ENCODE results near the gene STIM1.

STIM1 gene

DNA sequence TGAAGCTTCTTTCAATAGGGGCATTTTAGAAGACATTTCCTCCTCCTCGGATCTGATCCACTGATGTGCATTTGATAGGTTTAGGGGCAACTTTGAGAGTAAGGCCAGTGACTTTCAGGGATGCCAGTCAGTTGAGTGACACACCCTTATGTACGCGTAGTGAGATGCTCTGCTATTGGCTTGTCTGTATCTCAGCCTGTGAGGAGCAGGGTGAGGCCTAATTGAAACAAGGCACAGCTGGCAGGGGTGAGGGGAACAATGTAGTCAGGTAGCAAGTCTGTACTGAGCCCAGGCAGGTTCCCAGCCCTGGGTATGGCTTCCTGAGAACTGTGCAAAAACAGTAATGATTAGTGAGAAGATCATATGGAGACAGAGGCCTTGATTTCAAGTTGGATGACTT, 61.5 kb downstream of the STIM1 start:
- DNase-seq (ENCODE audit: low read depth): no peak

DNA sequence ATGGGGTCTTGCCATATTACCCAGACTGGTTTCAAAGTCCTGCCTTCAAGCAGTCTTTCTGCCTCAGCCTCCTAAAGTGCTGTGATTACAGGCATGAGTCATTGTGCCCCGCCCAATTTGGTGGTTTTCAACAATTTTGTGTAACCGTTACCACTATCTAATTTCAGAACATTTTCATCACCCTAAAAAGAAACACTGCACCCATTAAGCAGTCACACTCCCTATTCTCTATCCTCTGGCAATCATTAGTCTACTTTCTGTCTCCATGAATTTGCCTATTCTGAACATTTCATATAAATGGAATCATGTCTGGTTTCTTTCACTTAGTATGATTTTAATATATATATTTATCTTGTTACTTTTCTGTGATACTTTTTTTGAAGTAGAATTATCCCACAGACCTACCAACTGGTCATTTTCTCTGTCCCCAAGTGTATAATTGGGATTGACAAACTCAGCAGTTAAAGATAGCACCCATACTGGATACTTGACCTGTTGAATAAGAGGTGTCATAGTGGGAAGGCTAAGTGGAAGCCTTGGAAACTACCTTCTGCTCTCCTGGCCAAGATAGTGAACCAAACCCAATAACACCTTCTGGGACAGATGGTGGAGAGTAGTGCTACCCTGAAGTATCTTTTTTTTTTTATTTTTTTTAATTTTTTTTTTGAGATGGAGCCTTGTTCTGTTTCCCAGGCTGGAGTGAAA, 64.8 kb downstream of the STIM1 start:
- DNase-seq (ENCODE audit: low read depth): peak; percentile 73

DNA sequence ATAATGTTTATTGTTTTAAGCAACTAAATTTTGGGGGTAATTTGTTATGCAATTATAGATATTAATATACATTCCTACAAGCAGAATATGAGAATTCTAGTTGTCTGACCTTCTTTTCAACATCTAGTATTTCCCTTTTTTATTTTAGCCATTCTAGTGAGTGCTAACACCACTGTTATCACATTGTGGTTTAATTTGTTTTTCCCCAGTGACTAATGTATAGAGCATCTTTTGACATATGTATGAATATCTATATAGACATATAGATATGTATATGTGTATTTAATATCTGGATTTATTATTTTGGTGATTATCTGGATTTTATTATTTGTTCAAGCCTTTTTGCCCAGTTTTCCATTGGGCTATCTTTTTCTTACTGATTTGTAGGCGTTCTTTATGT, 66.6 kb downstream of the STIM1 start:
- no peak for DNase-seq (ENCODE audit: low read depth)

DNA sequence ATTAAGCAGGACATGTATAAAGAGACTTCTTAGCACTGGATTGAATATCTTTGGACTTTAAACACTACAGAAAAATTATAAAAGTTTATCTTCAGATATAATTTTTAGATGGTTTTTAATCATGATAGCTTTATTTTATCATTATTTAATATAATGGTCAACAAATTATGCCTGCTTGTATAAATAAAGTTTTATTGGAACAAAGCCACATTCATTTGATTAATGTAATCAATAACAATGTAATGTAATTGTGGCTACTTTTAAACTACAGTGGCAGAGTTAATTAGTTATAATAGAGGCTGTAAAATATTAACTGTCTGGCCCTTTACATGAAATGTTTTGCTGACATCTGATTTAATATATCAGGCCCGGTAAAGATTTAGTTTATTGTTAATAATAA, 70.0 kb downstream of the STIM1 start:
- no peak for DNase-seq (ENCODE audit: low read depth)

DNA sequence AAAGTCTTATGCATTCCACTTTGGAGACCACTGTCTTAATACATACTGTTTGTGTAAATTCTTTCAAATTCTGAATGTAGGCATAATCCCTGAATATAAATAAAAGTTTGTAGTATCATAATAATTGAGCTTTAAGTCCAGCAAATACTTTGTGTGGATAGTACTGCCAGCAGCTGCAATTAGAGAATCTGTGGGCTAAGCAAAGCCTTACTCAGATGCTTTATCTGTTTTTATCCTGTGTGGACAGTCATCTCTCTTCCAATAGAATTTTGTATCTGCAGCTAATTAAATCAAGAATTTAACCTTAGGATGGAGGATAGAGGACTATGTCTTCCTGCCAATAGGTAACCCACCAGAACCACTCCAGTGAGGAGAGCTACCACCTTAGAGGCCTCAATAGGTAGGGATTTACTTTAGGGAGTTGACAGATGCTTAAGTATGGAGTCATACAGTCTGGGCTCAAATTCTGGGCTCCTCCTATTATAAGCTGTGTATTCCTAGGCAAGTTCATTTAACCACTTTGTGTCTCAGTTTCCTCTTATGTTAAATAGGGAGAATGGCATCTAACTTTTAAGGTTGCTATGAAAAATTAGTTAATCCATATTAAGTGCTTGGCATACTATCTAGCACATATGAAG, 71.1 kb downstream of the STIM1 start:
- no peak for DNase-seq (ENCODE audit: low read depth)

DNA sequence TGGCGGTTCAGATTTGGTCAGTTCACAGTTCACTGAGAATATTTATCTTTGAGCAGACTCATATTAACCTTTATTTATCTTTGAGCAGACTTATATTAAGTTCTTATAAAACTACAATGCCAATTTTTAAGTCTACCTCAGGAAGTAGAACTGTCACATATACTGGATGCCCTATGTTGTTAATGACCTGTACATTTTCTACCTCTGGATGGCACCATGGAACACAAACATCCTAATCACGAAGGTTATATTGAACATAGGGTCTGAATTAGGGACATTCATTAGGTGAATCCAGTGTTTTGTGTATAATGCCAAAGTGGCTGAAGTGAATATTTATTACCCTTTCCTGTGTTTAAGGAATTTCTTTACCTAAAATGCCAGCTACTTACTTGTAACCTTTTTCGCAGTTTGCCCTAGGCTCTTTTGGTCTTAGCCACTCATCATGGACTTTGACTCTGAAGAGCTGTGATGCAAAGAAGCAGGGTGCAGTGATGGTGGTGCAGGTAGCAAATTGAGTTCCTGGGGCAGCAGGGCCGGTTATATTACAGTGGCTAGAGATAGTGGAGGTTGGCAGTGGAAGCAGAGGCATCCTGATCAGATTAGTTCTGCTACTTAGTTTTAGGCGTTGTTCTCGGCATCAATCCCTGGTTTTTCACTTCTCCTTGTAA, 71.8 kb downstream of the STIM1 start:
- no peak for DNase-seq (ENCODE audit: low read depth)

DNA sequence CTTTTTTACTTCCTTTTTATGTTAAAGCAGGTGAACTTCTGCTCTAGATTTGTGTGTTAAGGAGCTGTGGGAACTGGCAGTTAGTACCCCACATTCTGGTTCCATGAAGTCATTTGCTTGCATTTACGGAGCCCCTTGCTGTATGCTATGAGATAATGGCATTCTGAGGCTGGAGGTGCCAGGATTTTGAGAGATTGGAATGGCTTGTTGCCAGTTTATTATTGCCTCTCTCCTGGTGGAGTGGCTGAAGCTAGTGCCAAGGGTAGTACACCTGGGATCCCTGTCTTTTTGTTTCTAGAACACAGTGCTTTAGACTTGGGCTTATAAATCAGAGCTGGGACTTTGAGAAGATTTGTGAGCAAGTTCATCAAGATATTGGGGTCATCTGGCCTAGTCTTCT, 73.8 kb downstream of the STIM1 start:
- no peak for DNase-seq (ENCODE audit: low read depth)

DNA sequence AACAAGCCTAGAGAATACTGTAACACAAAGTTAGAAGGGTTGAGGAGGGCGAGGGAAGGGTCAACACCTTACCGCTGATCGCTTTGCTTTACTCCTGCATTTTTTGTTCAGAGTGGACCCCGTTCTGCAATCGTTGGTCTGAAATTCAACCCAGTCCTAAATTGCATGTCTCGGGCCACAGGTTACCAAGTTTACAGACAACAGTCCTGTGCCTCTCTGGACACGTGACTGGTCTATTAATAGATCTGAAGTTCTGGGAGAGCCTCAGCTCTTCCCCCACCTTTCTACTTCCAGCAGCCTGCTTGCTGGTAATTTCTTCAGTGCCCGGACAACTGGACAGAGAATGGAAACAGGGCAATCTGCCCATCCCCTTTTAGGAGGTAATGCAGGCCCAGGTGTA, 74.2 kb downstream of the STIM1 start:
- DNase-seq (ENCODE audit: low read depth): no peak

DNA sequence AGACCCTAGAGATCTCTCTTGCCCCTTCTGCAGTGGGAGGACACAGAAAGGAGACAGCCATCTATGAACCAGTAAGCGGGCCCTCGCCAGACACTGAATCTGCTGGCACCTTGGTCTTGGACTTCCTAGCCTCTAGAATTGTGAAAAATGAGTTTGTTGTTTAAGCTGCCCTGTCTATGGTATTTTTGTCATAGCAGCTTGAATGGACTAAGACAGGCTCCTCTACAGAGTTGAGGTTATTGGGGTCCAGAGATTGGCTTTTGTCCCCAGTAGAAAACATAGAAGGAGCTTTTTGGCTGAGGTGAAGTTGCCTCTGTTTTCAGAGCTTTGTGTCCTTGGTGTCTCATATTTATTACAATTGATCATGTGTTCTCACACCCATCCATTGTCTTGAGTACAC, 77.2 kb downstream of the STIM1 start:
- DNase-seq (ENCODE audit: low read depth): no peak

DNA sequence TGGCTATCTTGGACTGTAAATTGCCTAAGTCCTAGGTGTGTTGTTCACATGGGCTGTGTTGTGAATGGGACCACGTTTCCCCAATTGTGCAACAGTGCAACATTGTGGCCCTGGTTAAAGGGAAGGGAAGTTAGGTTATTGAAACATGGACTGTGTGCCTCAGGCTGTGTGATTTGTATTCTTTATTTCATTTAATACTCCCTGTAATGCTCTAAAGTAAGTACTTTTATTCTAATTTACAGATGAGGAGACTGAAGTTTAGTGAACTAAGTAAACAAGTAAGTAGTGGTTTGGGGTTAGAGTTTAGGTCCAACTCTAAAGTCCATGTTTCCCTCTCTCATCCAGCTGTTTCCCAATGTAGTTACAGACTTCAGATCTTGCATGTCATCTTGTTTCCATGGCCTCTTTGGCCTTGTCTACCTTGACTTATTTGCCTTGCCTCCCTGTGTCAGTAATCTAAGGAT, 77.7 kb downstream of the STIM1 start:
- no peak for DNase-seq (ENCODE audit: low read depth)

DNA sequence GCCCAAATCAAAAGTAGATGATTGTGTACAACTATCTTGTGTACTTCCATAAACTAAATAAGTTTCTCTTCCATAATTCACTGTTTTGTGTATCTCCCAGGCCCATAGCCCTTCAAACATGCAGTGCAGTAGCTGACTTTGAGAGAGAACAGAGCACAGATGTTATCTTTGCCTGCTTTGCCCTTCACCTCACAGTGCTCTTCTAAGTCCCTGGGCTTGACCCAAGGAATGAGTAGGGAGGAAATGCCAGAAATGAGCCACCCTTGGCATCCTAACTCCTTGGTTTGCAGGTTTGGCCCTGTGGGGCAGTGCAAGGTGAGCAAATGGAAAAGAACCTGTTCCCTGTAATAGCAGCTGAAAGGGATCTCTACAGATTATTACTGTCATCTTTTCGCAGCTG, 79.2 kb downstream of the STIM1 start:
- DNase-seq (ENCODE audit: low read depth): no peak

DNA sequence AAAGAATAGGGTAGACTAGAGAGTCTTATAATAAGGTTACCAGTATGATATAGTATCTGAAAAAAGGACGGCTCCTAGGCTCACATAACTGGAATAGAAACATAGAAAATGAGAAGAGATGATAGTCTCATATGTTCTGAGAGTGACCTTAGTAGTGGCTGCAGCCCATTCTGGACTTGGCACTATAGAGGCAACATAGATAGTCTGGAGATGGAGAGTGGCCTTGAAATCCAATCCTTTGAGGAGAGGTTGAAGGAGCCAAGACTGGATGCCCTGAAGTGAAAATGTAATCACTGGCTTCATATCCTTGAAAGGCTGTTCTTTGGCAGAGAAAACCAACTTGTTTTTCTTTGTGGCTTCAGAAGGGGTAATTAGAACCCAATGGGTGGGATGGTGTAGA, 81.1 kb downstream of the STIM1 start:
- DNase-seq (ENCODE audit: low read depth): no peak

DNA sequence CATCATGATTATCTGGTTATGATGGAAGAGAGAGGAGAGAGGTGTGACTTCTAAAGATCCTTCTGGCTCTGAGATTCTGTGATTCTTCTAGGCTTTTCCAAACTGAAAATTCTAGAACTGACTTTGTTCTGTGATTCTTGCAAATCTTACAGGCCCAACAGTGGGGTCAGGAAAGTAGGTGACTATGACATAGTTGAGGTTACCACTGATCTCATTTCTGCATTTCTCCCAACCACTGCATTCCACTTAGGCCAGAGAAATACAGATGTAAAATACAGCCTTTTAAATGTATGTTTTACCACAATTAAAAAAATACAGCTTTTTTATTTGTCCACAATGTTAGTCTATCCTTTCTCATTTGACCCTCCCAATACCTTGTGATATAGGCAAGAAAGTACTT, 83.7 kb downstream of the STIM1 start:
- DNase-seq (ENCODE audit: low read depth): no peak

DNA sequence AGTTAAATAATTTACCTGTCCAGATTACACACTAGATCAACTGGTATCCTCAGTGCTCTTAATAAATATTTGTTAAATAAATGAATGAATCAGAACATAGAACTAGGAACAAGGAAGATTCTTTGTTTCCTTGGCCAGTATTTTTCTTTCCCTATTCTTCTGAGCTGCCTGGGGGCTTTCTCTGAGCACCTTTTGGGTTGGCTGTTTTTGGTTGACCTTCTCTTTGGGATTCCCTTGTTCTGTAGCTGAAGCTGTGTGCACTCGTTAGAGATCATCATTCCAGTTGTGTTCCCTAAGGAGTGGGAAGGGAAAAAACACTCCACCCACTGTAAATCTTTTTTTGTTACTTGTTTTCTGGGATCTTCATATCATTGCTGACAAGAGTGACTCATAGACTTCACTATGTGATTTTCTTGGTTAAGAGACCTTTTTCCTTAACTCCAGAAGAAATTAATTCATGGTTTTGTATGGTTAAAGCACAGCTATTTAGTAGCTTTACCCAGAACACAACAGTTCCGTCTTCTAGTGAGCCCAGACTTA, 84.3 kb downstream of the STIM1 start:
- no peak for DNase-seq (ENCODE audit: low read depth)

DNA sequence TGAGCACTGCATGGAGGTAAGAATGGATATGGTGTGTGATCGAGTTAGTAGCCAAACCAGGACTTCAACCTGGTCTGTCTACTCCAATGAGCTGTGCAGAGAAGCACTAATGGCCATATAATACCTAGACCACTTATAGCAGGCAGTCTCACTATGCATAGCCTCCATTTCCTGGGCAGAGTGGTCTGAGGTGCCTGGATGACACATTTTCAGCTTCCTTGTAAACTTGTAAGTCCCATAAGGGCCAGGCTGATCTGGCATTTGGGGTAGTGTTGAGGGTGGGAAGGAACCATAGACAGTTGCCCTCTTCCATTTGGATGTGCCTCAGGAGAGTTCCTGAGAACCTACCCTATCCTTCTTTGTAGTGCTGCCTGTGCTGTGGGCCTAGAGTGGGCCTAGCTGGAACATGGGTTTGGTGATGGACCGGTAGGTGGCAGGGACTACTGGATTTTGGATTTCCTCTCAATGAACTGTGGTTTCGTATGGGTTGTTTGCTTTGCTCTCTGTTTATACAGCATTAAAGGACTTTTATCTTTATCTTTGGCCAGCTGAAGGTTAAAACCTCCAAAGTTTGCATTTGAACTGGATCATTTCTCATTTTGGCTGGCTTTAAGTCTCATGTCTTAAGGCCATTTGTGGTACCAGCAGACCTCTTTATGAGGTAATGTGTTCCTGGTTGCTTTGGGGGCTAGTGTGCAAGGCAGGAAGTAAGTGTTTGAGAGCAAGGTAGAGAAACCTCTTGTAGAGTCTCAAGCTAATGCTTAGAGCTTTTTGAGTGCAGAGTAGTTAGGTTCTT, 86.9 kb downstream of the STIM1 start:
- no peak for DNase-seq (ENCODE audit: low read depth)

DNA sequence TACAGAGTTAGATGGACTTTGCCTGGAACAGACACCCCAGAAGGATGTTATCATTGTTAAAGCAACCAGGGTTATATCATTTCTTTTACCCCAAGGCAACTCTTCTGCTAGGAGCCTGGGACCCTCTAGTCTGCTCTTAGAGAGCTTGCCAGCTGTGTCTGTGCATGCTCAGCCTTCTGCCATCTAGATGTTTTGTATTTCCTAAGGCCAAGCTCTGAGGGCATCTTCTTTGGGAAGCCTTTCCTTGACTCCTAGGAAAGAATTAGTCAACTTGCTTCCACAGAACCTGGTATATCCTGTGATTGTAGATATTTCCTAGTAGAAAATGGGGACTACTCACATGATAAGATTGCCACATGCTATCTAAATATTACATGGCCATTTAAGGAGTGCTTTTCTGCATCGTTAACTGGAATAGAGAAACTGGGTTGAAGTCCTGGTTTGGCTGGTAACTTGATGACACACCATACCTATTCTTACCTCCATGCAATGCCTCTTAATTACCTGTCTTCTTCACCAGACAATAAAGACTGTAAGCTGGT, 87.6 kb downstream of the STIM1 start:
- DNase-seq (ENCODE audit: low read depth): no peak

DNA sequence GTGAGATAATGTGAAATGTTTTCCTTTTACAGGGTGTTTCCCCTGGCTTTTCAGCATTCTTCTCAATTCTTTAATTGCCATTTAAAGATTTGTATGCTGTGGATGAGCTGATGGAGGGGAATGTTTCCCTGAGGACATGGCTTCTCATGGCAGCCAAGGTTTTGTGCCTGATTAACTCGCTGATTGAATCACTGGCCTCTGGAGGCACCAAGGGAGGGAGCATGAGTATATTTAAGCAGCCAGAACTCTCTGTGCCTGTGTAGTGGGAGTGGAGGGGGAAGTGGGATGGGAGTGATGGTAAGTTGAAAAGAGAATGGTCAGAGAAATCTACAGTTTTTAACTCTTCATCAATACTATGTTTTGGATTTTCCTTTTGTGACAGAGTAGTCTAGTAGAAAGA, 88.7 kb downstream of the STIM1 start:
- no peak for DNase-seq (ENCODE audit: low read depth)

DNA sequence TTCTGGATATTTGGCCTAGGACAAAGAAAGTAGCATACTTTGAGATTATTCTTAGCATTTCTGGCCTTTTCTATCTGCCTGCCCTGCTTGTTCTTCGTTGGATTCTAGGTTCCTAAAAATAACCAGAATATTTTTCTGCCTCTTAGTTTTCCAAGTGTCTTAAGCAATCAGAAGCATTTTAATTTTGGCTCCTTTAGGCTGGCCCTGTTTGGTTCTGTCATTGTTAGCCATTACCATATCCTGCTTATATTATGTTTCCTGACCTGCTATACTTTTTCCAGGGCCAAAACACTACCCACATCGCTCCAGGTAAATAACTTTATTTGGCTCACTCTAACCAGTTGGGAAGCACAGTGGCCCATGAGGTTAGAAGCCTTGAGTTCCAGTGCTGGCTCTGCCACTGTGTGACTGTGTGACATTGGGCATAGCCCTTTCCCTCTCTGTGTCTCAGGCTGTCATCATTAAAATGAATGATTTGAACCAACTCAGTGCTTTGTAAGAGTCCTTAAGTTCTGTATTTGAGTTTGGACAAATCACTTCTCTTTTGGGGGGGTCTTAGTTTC, 91.1 kb downstream of the STIM1 start:
- no peak for DNase-seq (ENCODE audit: low read depth)

DNA sequence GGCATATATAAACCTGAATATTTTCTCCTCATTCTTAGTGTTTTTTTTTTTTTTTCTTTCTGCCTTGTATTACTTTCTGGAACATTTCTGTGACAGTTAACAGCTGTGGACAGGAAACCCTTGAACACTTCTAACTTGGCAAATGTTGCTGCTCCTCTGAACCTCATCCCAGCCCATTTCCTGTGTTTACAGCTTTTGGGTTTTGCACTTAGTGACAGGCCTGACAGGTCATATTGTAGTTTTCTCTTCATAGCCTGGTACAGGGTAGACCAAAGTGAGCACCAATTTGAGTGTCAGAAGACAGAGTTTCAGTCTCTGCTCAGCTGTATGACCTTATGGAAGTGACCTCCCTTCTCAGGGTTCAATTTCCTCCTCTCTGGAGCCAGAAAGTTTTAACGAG, 91.6 kb downstream of the STIM1 start:
- peak; percentile 32 for DNase-seq (ENCODE audit: low read depth)

DNA sequence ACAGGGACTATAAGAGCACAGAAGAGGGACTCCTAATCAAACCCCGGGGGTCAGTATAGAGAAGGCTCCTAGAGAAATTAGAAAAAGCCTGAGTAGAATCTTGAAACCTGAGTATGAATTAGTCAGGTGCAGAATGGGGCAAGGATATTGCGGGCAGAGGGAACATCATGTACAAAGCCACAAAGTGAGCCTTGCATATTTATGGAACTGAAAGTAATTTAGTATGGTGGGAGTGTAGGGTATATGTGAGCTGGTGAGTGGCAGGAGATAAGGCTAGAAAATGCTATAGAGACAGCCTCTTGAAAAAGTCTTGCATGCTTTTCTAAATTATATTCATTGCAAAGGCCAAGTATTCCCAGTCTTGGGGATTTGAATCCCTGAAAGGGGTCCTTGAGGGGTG, 93.7 kb downstream of the STIM1 start:
- DNase-seq (ENCODE audit: low read depth): no peak

DNA sequence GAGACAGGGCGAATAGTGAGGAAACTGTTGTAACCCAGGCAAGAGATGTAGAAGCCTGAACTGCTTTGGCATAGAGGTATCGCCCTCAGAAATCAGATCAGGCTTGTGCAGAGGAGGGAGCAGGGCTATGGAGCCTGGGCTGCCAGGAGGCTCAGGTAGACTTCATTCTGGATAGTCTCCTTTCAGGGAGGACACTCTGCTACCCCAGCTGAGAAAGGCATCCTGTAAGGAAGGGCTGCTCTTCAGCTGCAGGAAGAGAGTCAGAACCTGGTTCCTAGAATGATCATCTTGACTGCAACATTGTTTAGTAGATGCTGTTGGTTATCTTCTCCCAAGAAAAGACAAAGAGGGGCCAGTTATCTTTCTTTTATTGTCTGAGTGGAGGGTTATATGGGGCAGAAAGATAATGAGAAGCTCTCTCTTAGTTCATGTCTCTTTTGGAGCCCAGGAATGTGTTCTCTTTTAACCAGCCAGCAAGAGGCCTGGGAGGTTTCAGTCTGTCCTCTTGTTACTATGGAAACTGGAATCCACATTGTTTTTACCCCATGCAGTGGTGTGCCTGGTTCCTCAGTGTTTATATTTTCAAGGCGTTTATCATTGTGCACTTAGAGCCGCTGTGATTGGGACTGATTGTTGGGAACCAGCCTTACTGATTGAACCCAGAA, 95.7 kb downstream of the STIM1 start:
- DNase-seq (ENCODE audit: low read depth): no peak

All from stimulated activated CD4-positive, alpha-beta T cell treated with anti-CD3 and anti-CD28 coated beads, Interleukin-2, amount 100 ng/mL, for 4 hours (primary cell).